Measurements from ENCODE around the gene SOCS3. TPM values are rescaled to one million over a fixed set of nuclear protein-coding genes. Genes with fewer than 3 reads are reported as not detected.
A peak's percentile ranks its signal among the peaks of the same experiment; 100 is the strongest.

SOCS3 gene
- polyA plus RNA-seq, 2 of the 4 experiments (the other 2 are of a cell fraction): 13.5 to 14.7 TPM

- no peak for TF ChIP-seq ELK1 (IDR thresholded peaks at IDR 0.05; ENCODE audit: low read depth, low read length)
- TF ChIP-seq RNF2 (IDR thresholded peaks at IDR 0.05; ENCODE audit: borderline replicate concordance, low read depth): no peak
- TF ChIP-seq HDAC2 (IDR thresholded peaks at IDR 0.05): no peak
- no peak for TF ChIP-seq USF2 (IDR thresholded peaks at IDR 0.05)
Measured at GRCh38 chr17:78391051-78391431, 31.2 kb upstream of the SOCS3 start (continued).

GRCh38 chr17:78390241-78391050 is 30.6 kb upstream of the SOCS3 start:
- ChIA-PET CTCF (interaction anchor here (0.6 to 5.1 kb wide), 17 partner anchors 8 to 140 kb away, joined by 3 to 47 read pairs (median 6); partner anchors contain the start of genes PGS1 and SOCS3), POLR2A (no interaction called here)
- DNase-seq (ENCODE audit: low read depth in 1 of 2, low spot score in 1 of 2): peak; percentile 59 to 75
- peak; percentile 80 for ATAC-seq
- WGBS (ENCODE audit: missing lambda C conversion rate): 70% methylated on average over 15 of the region's 15 CpGs
- Histone ChIP-seq H3K4me3 (no peak overlapping the region), H3K27ac (peak overlapping the region; percentile 18 to 82; a peak in 4 of 6 replicates), H3K4me2 (peak overlapping the region; percentile 59), H3K4me1 (peaks cover 36% of the 10 kb centered on the region), H3K9me3 (no peaks in the 10 kb centered on the region)
- TF ChIP-seq CHD4 (IDR thresholded peaks at IDR 0.05; ENCODE audit: borderline replicate concordance) (no peak), ZNF302 (CRISPR knock-in tag; IDR thresholded peaks at IDR 0.05) (no peak), FOSL2 (IDR thresholded peaks at IDR 0.05) (no peak), FOSL2 (CRISPR knock-in tag; IDR thresholded peaks at IDR 0.05) (0 out of 2 replicates have a peak, but pooled peaks have one; percentile 28)
- TF ChIP-seq, protein P1, sequence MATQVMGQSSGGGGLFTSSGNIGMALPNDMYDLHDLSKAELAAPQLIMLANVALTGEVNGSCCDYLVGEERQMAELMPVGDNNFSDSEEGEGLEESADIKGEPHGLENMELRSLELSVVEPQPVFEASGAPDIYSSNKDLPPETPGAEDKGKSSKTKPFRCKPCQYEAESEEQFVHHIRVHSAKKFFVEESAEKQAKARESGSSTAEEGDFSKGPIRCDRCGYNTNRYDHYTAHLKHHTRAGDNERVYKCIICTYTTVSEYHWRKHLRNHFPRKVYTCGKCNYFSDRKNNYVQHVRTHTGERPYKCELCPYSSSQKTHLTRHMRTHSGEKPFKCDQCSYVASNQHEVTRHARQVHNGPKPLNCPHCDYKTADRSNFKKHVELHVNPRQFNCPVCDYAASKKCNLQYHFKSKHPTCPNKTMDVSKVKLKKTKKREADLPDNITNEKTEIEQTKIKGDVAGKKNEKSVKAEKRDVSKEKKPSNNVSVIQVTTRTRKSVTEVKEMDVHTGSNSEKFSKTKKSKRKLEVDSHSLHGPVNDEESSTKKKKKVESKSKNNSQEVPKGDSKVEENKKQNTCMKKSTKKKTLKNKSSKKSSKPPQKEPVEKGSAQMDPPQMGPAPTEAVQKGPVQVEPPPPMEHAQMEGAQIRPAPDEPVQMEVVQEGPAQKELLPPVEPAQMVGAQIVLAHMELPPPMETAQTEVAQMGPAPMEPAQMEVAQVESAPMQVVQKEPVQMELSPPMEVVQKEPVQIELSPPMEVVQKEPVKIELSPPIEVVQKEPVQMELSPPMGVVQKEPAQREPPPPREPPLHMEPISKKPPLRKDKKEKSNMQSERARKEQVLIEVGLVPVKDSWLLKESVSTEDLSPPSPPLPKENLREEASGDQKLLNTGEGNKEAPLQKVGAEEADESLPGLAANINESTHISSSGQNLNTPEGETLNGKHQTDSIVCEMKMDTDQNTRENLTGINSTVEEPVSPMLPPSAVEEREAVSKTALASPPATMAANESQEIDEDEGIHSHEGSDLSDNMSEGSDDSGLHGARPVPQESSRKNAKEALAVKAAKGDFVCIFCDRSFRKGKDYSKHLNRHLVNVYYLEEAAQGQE (IDR thresholded peaks at IDR 0.05): no peak
- FAIRE-seq: no peak

DNA sequence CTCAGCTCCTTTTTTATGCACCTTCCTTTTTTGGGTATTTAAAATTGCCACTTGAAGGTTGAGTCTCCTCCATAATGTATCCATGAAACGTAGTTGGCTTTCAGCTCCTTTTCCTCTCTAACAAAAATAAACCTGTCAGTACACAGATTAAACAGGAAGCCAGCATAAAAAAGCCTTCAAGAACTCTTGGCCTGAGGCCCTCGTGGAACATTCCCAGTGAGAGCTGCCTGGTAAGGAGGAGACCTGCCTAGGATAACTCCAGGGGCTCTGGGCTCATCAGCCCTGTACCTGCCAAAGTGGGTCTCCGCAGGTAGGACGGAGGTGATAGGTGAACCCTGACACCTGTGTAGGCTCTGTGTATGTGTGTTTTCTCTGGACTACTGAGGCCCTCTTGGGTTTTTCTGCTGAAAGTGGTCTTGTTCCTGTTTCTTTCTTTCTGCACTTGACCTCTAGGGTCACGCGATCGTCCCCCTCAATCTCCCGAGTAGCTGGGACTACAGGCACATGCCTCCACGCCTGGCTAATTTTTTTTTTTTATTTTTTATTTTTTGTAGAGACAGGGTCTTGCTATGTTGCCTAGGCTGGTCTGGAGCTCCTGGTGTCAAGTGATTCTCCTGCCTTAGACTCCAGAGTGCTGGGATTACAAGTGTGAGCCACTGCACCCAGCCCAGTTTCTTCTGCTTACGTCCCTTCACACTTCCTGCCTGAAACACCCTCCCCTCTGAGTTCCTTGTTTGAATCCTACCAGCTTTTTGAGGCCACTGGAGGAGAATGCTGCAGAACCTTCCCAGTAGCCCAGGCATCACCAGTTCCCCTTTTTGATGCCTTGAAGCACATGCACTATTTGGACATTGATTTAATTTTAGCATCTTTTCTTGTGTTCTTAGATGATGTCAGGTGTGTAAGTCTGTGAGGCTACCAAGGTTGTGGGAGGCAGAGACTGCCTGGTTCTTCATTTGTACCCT is 28.4 kb upstream of the SOCS3 start:
- FAIRE-seq (no peak), DNase-seq (ENCODE audit: low read depth in 1 of 2, low spot score in 1 of 2) (no peak), ATAC-seq (no peak)
- WGBS (ENCODE audit: missing lambda C conversion rate): 88% methylated on average over 10 of the region's 10 CpGs
- TF ChIP-seq EHF (CRISPR knock-in tag; IDR thresholded peaks at IDR 0.05) (no peak), ZNF302 (CRISPR knock-in tag; IDR thresholded peaks at IDR 0.05) (no peak), EHMT2 (IDR thresholded peaks at IDR 0.05; ENCODE audit: low read depth) (no peak), JUNB (IDR thresholded peaks at IDR 0.05) (no peak), HMGXB4 (CRISPR knock-in tag; IDR thresholded peaks at IDR 0.05; ENCODE audit: borderline replicate concordance) (no peak), MAFK (IDR thresholded peaks at IDR 0.05; ENCODE audit: partially characterized antibody) (no peak), RNF2 (IDR thresholded peaks at IDR 0.05; ENCODE audit: borderline replicate concordance, low read depth) (no peak), HOXA7 (CRISPR knock-in tag; IDR thresholded peaks at IDR 0.05) (no peak)
- ChIA-PET POLR2A (interaction anchor here (0.6 kb wide), 1 partner anchor 57 kb away, joined by 6 read pairs; no protein-coding TSS in a partner anchor), CTCF (interaction anchor here (0.8 to 1.5 kb wide), 5 partner anchors 9 to 138 kb away, joined by 3 to 8 read pairs (median 3); no protein-coding TSS in a partner anchor)
- no peak overlapping the region for H3K27ac ChIP-seq
- no peak overlapping the region for H3K4me2 ChIP-seq
- no peak overlapping the region for H3K4me3 ChIP-seq
- no peaks in the 10 kb centered on the region for H3K9me3 ChIP-seq
- peaks cover 36% of the 10 kb centered on the region for H3K4me1 ChIP-seq

All from A549 (cell line).